AG04449 (cell line): ENCODE results near the gene MID1.

ENCODE experiments used
- CTCF ChIA-PET: fragments of 350-600 bp; formaldehyde crosslinking; extraction: SDS; loops from one replicate; lab custom pipeline; 2021; ENCODE audit warnings: antibody characterized with exemption; lab: Yijun Ruan, JAX
- POLR2A ChIA-PET: fragments of 400-600, 350-600 bp; formaldehyde crosslinking; extraction: SDS; loops from one replicate; lab custom pipeline; 2020; ENCODE audit warnings: antibody characterized with exemption, inconsistent platforms; lab: Yijun Ruan, JAX
- DNase-seq: peaks from one replicate; pipeline ENCODE4 v3.0.0-alpha.2; 2010; ENCODE audit warnings: low read depth, low spot score
- H3K4me3 ChIP-seq: 2 replicates; pipeline ENCODE4 v1.5.1; 2011; ENCODE audit warnings: low read depth, mild to moderate bottlenecking, control low read depth, low read length
- TF ChIP-seq, protein P1 (sequence below): IDR thresholded peaks from one replicate; pipeline ENCODE4 v1.5.1; 2011; ENCODE audit warnings: mild to moderate bottlenecking, moderate library complexity, low read length, control low read depth, inconsistent platforms; ENCODE audit not compliant: insufficient read depth; ENCODE audit errors: missing control alignments

The MID1 gene

DNA sequence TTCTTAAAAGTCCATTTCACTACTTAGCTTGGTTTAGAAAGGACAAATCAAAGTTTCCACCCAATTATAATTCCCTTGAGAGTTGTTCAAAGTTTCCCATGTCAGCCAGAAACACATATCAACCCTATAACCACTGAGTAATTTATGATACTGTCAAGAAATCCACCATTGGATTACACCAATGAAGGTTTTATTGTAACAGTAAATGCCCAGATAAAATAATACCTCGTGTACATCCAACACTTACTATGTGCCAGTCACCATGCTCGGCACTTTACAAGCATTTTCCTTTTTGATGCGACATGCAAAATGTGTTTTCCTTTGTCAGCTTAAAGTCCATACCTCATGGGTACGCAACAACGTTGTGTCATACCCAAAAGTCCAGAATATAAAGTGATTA, 64.0 kb downstream of the MID1 start:
- TF ChIP-seq, protein P1, sequence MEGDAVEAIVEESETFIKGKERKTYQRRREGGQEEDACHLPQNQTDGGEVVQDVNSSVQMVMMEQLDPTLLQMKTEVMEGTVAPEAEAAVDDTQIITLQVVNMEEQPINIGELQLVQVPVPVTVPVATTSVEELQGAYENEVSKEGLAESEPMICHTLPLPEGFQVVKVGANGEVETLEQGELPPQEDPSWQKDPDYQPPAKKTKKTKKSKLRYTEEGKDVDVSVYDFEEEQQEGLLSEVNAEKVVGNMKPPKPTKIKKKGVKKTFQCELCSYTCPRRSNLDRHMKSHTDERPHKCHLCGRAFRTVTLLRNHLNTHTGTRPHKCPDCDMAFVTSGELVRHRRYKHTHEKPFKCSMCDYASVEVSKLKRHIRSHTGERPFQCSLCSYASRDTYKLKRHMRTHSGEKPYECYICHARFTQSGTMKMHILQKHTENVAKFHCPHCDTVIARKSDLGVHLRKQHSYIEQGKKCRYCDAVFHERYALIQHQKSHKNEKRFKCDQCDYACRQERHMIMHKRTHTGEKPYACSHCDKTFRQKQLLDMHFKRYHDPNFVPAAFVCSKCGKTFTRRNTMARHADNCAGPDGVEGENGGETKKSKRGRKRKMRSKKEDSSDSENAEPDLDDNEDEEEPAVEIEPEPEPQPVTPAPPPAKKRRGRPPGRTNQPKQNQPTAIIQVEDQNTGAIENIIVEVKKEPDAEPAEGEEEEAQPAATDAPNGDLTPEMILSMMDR: no peak
- ChIA-PET CTCF (interaction anchor here (1.9 kb wide), 1 partner anchor 21 kb away, joined by 5 read pairs; no protein-coding TSS in a partner anchor), POLR2A (no interaction called here)
- no peak overlapping the region for H3K4me3 ChIP-seq
- no peak for DNase-seq

DNA sequence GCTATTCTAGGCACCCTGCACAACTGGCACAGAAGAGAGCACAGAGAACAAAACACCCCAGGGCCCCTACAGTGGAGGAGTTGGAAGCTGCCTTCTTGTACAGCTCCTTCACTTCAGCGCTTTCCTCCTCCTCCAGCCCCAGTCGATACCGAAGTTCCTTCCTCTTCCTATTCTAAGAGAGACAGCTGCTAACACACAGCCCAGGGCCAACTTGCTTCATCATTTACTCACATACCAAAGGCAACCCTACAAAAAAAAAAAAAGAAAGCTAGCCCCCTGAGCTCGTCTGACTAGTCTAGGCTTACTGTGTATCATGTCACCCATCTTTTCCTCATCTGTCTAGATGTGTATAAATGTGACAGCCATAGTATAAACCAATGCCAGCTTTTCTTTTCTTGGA, 64.5 kb downstream of the MID1 start:
- ChIA-PET POLR2A (no interaction called here), CTCF (interaction anchor here (1.9 kb wide), 1 partner anchor 21 kb away, joined by 5 read pairs; no protein-coding TSS in a partner anchor)
- TF ChIP-seq, protein P1: no peak
- DNase-seq: no peak
- no peak overlapping the region for H3K4me3 ChIP-seq

DNA sequence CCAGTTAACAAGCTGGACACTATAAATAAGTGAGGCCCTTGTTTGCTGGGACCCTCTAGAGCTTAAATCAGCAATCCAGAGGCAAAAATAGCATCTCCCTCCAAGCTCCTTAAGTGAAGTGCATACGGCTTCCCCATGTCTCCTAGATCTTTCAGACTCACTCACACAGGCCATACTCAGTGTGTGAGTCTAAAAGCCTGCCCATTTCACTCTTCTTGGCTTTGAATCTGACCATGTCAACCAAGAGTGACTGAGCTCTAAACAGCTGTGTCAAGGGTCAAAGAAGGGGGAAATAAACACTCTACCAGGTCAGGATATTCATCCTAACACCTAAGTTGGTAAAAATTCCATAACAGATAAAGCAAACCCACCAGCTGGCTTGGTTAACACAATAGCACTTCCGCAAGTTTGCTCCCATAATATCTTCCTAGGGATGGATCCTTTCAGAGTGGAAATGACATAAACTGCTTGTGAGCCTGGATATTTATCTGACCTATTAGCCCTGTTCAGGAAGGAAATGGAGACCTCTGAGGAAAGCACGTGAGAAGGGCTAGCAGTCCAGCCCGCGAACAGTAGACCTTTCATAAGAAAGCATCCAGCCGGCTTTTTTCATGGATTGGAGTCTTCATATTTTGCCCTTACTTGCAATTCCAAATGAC, 65.6 kb downstream of the MID1 start:
- no peak overlapping the region for H3K4me3 ChIP-seq
- ChIA-PET POLR2A (no interaction called here), CTCF (interaction anchor here (1.9 kb wide), 1 partner anchor 19 kb away, joined by 5 read pairs; no protein-coding TSS in a partner anchor)
- no peak for DNase-seq
- TF ChIP-seq, protein P1: no peak

DNA sequence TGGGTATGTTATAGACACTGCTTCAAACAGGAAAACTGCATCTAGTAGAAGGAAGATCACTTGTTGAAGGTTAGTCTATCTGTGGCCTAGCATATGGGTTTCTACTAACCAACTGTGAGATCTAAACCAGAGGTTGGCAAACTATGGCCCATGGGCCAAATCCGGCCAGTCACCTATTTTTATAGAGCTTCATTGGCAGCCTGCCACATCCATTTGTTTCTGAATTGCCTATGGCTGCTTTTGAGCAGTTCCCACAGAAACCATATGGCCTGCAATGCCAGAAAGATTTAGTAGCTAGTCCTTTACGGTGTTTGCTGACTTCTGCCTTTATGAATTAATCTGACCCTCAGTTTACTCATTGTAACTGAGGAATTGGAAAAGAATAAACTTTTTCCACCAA, 71.1 kb downstream of the MID1 start:
- no peak overlapping the region for H3K4me3 ChIP-seq
- ChIA-PET CTCF (no interaction called here), POLR2A (no interaction called here)
- TF ChIP-seq, protein P1: no peak
- DNase-seq: no peak

DNA sequence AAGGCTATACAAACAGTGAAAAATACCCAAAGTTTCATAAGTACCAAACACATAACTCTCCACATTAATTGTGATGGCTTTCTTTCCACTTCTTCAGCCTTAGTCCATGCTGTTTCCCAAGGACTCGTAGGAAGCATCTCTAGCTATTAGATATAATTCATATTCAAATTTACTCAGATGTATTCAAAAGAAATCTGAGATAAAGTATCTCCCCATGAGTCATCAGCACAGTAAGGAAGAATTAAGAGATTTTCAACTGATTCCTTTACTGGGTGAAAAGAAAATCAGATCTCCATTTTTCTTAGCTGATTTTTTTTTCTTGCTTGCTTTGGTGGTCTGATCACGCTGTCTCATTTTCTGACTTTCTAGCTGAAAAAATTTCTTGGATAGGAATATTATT, 71.7 kb downstream of the MID1 start:
- CTCF ChIA-PET: no interaction called here
- no peak for DNase-seq
- POLR2A ChIA-PET: no interaction called here
- TF ChIP-seq, protein P1: no peak
- H3K4me3 ChIP-seq: no peak overlapping the region

DNA sequence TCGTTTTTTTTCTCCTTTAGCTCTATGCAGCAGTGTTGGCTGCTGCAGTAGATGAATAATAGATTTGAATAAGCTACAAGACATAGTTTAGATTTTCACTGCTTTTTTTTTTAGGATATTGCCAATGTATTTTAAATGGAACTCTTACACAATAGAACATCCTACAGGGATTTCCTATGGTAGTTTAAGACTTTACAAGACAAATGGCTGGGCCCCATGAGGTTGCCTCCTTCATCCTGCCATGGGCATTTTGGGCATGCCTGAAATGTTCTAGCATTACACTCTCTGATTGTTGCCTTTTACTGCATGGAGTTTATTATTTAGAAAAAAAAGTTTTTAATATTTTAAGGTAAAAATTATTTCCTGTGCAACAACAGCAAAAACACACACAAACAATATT, 74.5 kb downstream of the MID1 start:
- no peak for DNase-seq
- no peak overlapping the region for H3K4me3 ChIP-seq
- ChIA-PET CTCF (interaction anchor here (0.8 kb wide), 1 partner anchor 9 kb away, joined by 3 read pairs; no protein-coding TSS in a partner anchor), POLR2A (no interaction called here)
- TF ChIP-seq, protein P1: no peak
